Activated B cell treated with CpG ODN at 0.5 μM for 24 hours (primary cell): ENCODE data around the gene FAM174C. TPM values are rescaled to one million over a fixed set of nuclear protein-coding genes. Genes with fewer than 3 reads are reported as not detected.

ENCODE experiments used
- ATAC-seq: fragments of 200-7000 bp; cut with Tn5 transposase; one replicate; pipeline ENCODE4 v1.10.0; 2021; ENCODE audit warnings: low read depth, mild to moderate bottlenecking, moderate library complexity
- CTCF ChIA-PET: fragments of 350-600 bp; sonication (Branson Sonifier 250); formaldehyde crosslinking; loops from one replicate; lab custom pipeline; 2021; ENCODE audit warnings: antibody characterized with exemption; lab: Charles Lee
- POLR2A ChIA-PET: fragments of 350-600 bp; sonication (Branson Sonifier 250); formaldehyde crosslinking; loops from one replicate; lab custom pipeline; 2021; ENCODE audit warnings: antibody characterized with exemption; lab: Charles Lee
- DNase-seq: peaks from one replicate; pipeline ENCODE4 v3.0.0; 2022
- H3K27ac Mint-ChIP-seq: one replicate; pipeline ENCODE4 v1.8.0; 2020; ENCODE audit warnings: mixed read lengths
- H3K27me3 Mint-ChIP-seq: one replicate; pipeline ENCODE4 v1.8.0; 2021; ENCODE audit warnings: mixed read lengths
- H3K36me3 Mint-ChIP-seq: one replicate; pipeline ENCODE4 v1.8.0; 2021; ENCODE audit warnings: low read depth, mixed read lengths
- H3K4me1 Mint-ChIP-seq: one replicate; pipeline ENCODE4 v1.8.0; 2021; ENCODE audit warnings: mixed read lengths
- H3K4me3 Mint-ChIP-seq: one replicate; pipeline ENCODE4 v1.8.0; 2020; ENCODE audit warnings: mild to moderate bottlenecking, mixed read lengths
- H3K9me3 Mint-ChIP-seq: one replicate; pipeline ENCODE4 v1.8.0; 2020; ENCODE audit warnings: mixed read lengths
- CTCF ChIP-seq: fragments of 200-600 bp; IDR thresholded peaks from one replicate; pipeline ENCODE4 v1.8.0; 2022; ENCODE audit warnings: antibody characterized with exemption, mild to moderate bottlenecking
- intact Hi-C: fragments of 100-400 bp; cut with micrococcal nuclease; formaldehyde crosslinking; loops from one replicate; pipeline ENCODE4 v1.15.1; 2024
- total RNA-seq: library from RNA; stranded (reverse); gene quantifications from 2 replicates; pipeline ENCODE4 v1.2.3, GENCODE V29; 2022

FAM174C gene
- total RNA-seq, 1 donor from 2014 or later = 47.9 TPM

DNA sequence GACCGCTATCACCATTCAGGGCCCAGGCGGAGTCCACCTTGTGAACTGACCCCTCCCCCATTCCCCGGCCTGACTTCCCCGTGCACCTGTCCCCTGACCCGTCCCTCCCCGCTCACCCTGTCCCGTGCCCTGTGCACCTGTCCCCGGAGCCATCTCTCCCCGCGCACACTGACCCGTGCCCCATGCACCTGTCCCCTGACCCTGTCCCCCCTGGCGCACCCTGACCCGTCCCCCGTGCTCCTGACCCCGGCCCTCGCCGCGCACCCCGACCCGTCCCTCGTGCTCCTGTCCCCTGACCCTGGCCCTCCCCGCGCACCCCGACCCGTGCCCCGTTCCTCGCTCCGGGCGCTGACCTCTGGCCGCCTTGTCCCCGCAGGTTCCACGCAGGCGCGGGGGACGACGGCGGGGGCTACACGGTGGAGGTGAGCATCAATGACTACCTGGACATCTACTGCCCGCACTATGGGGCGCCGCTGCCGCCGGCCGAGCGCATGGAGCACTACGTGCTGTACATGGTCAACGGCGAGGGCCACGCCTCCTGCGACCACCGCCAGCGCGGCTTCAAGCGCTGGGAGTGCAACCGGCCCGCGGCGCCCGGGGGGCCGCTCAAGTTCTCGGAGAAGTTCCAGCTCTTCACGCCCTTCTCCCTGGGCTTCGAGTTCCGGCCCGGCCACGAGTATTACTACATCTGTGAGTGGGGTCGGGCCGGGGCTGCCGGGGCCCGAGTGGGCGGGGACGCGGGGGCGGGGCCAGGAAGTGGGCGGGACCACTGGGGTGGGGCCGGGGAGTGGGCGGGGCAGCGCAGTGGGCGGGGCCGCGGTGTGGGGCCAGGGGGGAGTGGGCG is 20.1 kb downstream of the FAM174C start:
- no peak for TF ChIP-seq CTCF
- ATAC-seq (peak; percentile 67), DNase-seq (no peak)
- H3K36me3 Mint-ChIP-seq = no peaks in the 10 kb centered on the region
- POLR2A ChIA-PET = no interaction called here
- no peaks in the 10 kb centered on the region for H3K9me3 Mint-ChIP-seq
- H3K27ac Mint-ChIP-seq = no peak overlapping the region
- H3K4me3 Mint-ChIP-seq = no peak overlapping the region
- peaks cover 11% of the 10 kb centered on the region for H3K27me3 Mint-ChIP-seq
- intact Hi-C loops = no loop called here
- H3K4me1 Mint-ChIP-seq = peaks cover 9% of the 10 kb centered on the region
- CTCF ChIA-PET = no interaction called here

DNA sequence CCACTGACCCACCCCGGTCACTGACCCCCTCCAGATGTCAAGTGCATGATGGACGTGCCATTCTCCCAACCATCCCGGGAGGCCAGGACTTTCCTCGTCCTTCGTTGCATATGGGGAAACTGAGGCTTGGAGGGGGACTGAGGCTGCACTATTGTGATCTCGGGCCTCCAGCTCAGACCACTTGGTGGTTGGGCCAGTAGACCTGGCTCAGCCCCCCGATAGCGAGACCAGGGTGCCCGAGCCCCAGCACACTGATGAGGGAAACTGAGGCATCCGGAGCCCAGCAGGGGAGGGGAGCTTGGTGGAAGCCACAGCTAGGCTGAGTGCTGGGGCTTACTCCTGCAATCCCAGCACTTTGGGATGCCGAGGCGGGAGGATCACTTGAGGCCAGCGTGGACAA is 20.7 kb downstream of the FAM174C start:
- H3K4me1 Mint-ChIP-seq = peaks cover 9% of the 10 kb centered on the region
- CTCF ChIA-PET = interaction anchor here (0.5 kb wide), 1 partner anchor 76 kb away, joined by 3 read pairs; no protein-coding TSS in a partner anchor
- H3K27me3 Mint-ChIP-seq = peaks cover 11% of the 10 kb centered on the region
- H3K27ac Mint-ChIP-seq = no peak overlapping the region
- DNase-seq = no peak
- H3K36me3 Mint-ChIP-seq = no peaks in the 10 kb centered on the region
- H3K4me3 Mint-ChIP-seq = no peak overlapping the region
- intact Hi-C loops = no loop called here
- ATAC-seq = no peak
- no peak for TF ChIP-seq CTCF
- H3K9me3 Mint-ChIP-seq = no peaks in the 10 kb centered on the region
- POLR2A ChIA-PET = no interaction called here

GRCh38 chr19:1296575-1297271 is 21.4 kb downstream of the FAM174C start:
- ChIA-PET POLR2A (no interaction called here), CTCF (interaction anchor here (0.5 kb wide), 1 partner anchor 75 kb away, joined by 3 read pairs; no protein-coding TSS in a partner anchor)
- no peak overlapping the region for H3K27ac Mint-ChIP-seq
- H3K4me3 Mint-ChIP-seq = no peak overlapping the region
- no peak for TF ChIP-seq CTCF
- H3K9me3 Mint-ChIP-seq = no peaks in the 10 kb centered on the region
- no peaks in the 10 kb centered on the region for H3K36me3 Mint-ChIP-seq
- peaks cover 11% of the 10 kb centered on the region for H3K27me3 Mint-ChIP-seq
- intact Hi-C loops = no loop called here
- ATAC-seq (no peak), DNase-seq (no peak)
- H3K4me1 Mint-ChIP-seq = peaks cover 9% of the 10 kb centered on the region

GRCh38 chr19:1298235-1298634 is 22.9 kb downstream of the FAM174C start:
- ChIA-PET CTCF (no interaction called here), POLR2A (no interaction called here)
- no peak overlapping the region for H3K4me3 Mint-ChIP-seq
- no peak for TF ChIP-seq CTCF
- H3K36me3 Mint-ChIP-seq = no peaks in the 10 kb centered on the region
- no peak overlapping the region for H3K27ac Mint-ChIP-seq
- no peaks in the 10 kb centered on the region for H3K4me1 Mint-ChIP-seq
- no peaks in the 10 kb centered on the region for H3K9me3 Mint-ChIP-seq
- DNase-seq = no peak
- ATAC-seq = no peak
- intact Hi-C loops = no loop called here
- H3K27me3 Mint-ChIP-seq = peaks cover 5% of the 10 kb centered on the region

DNA sequence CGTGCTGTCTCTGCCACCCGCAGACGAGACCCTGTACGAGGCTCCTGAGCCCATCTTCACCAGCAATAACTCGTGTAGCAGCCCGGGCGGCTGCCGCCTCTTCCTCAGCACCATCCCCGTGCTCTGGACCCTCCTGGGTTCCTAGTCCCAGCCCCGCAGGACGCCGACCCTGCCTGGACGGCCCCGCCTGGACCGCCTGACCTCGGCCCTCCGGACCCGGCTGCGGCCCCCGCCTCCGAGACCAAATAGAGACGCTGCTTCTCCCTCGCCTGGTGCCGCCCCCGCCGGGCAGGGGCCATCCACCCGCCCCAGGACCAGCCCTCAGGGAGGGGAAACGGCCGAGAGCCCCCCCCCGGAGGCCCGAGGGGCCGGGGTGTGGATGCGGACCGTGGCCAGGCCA is 24.5 kb downstream of the FAM174C start:
- intact Hi-C loops = no loop called here

More for the DNA sequence above, 24.5 kb downstream of the FAM174C start:
- ATAC-seq (no peak), DNase-seq (no peak)
- POLR2A ChIA-PET = no interaction called here
- no peak for TF ChIP-seq CTCF
- Mint-ChIP-seq H3K9me3 (no peaks in the 10 kb centered on the region), H3K27me3 (no peaks in the 10 kb centered on the region), H3K4me3 (no peak overlapping the region), H3K27ac (no peak overlapping the region), H3K36me3 (no peaks in the 10 kb centered on the region), H3K4me1 (peaks cover 2% of the 10 kb centered on the region)
- CTCF ChIA-PET = no interaction called here
